Measurements from ENCODE around the gene RNF215.

RNF215 gene

DNA sequence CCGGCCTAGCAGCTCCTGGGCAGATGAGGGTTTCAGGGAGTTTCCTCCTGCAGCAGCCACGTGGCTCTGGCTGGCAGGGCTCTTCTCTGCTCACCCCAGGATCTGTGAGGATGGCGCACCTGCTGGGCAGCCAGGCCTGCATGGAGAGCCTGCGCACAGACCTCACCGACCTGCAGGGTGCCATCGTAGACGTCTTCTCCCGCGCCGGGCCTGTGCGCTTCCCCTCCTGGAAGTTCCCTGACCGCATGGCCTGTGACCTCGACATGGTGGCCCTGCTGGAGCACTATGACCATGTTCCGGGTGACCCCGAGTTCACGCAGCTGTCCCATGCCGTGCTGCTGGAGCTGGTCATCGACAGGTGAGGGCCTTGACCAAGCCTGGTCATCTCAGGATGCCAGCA is 21.3 kb downstream of the RNF215 start:
- Histone ChIP-seq H3K4me1 (ENCODE audit: control insufficient read depth, insufficient read depth, low read length) (peaks cover 4% of the 10 kb centered on the region; the same call in 1 of the 2 replicates), H3K4me3 (ENCODE audit: low read length) (no peak overlapping the region), H3K36me3 (ENCODE audit: control insufficient read depth, insufficient read depth, low read length) (0 out of 2 replicates have a peak, but pooled peaks cover 2% of the 10 kb centered on the region), H3K9me3 (ENCODE audit: control insufficient read depth, insufficient read depth, low read length) (no peaks in the 10 kb centered on the region), H3K27me3 (ENCODE audit: control insufficient read depth, insufficient read depth, low read length) (no peaks in the 10 kb centered on the region), H3K27ac (ENCODE audit: low read length) (no peak overlapping the region)
- no CpG with 5 or more reads among the region's 18 CpGs for WGBS (ENCODE audit: insufficient coverage, insufficient read length)
- no peak for DNase-seq (ENCODE audit: low read depth, low spot score)

DNA sequence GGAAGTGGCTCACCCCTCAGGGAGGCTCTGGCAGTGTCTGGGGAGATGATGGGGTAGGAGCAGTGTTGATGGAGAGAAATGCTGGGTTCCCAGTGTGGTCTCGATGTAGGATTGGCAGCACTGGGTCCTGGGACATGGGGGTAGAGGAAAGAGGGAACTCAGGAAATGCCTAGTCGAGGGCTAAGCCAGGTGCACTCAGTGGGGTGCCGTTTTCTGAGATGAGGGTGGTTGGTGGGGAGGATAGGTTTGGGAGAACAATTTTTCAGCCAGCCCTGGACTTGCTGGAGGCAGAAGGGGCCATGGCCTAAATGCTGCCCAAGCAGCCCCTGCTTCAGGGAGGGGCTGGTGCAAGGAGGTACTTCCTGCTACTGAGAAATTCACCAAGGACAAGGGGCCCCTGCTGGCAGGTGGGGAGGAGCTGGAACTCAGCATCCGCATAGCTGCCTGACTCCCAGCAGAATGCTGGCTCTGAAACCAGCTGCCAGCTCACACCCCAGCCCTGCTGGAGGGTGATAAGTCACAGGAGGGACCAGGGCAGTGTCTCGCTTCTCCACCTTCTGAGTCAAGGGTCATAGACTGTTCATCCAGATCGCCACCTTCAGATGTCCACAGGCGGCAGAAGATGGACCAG is 24.4 kb downstream of the RNF215 start:
- Histone ChIP-seq H3K27ac (ENCODE audit: low read length) (no peak overlapping the region), H3K4me3 (ENCODE audit: low read length) (no peak overlapping the region), H3K4me1 (ENCODE audit: control insufficient read depth, insufficient read depth, low read length) (peaks cover 6% of the 10 kb centered on the region), H3K27me3 (ENCODE audit: control insufficient read depth, insufficient read depth, low read length) (no peaks in the 10 kb centered on the region), H3K36me3 (ENCODE audit: control insufficient read depth, insufficient read depth, low read length) (0 out of 2 replicates have a peak, but pooled peaks cover 2% of the 10 kb centered on the region), H3K9me3 (ENCODE audit: control insufficient read depth, insufficient read depth, low read length) (no peaks in the 10 kb centered on the region)
- no peak for DNase-seq (ENCODE audit: low read depth, low spot score)
- no CpG with 5 or more reads among the region's 7 CpGs for WGBS (ENCODE audit: insufficient coverage, insufficient read length)

DNA sequence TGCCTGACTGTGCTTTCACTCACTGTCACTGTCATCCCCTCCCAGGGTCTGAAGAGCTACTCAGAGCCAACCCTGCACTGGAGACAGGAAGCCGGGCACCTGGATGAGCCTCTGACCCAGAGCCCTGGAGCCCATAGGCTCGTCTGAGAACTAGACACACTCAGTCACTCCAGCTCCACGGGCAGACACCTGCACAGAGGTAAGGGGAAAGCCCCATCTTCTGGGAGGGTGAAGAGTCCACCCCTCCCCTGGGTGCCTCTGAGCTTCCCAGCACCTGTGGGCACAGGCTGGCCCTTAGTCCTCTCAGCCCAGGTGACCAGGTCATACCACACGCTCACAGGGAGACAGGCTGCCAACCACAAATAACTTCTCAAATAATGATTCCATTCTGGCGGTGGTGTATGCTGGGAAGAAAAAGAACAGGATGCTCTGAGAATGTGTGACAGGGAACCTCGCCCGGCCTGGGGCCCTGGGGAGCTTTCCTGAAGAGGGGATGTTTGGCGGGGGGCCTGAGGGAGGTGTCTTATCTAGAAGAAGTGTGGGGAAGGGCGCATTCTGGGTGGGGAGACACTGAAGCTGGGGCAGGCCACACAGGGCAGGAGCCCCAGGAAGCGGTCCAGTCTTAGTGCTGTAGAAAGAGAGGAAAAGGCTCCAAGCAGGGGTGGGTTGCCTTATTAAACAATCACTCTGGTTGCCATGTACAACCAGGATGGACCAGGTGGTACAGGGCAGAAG is 25.1 kb downstream of the RNF215 start:
- DNase-seq (ENCODE audit: low read depth, low spot score) = no peak
- H3K9me3 ChIP-seq (ENCODE audit: control insufficient read depth, insufficient read depth, low read length) = no peaks in the 10 kb centered on the region
- H3K36me3 ChIP-seq (ENCODE audit: control insufficient read depth, insufficient read depth, low read length) = 0 out of 2 replicates have a peak, but pooled peaks cover 2% of the 10 kb centered on the region
- no peak overlapping the region for H3K4me3 ChIP-seq (ENCODE audit: low read length)
- H3K27me3 ChIP-seq (ENCODE audit: control insufficient read depth, insufficient read depth, low read length) = no peaks in the 10 kb centered on the region
- H3K27ac ChIP-seq (ENCODE audit: low read length) = no peak overlapping the region
- WGBS (ENCODE audit: insufficient coverage, insufficient read length) = no CpG with 5 or more reads among the region's 10 CpGs
- peaks cover 6% of the 10 kb centered on the region for H3K4me1 ChIP-seq (ENCODE audit: control insufficient read depth, insufficient read depth, low read length)

DNA sequence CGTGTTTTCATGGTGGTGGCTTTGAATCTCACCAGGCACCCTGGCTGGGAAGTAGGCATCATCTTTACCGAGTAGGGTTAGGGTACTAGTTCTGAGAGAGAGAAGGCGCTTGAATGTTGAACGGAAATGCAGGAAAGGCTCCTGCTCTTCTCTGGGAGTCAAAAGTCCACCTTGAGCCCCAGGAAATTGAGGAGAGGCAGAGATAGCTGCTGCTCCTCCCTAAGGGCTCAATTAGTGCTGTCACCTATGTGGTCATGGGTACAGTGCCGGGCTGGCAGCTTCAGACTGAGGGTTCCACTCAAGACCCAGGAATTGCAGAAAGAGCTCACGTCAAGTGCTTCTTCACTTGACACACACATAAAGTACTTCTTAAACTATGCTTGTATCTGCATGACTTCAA is 28.7 kb downstream of the RNF215 start:
- no peaks in the 10 kb centered on the region for H3K27me3 ChIP-seq (ENCODE audit: control insufficient read depth, insufficient read depth, low read length)
- no peak for DNase-seq (ENCODE audit: low read depth, low spot score)
- no peaks in the 10 kb centered on the region for H3K9me3 ChIP-seq (ENCODE audit: control insufficient read depth, insufficient read depth, low read length)
- H3K27ac ChIP-seq (ENCODE audit: low read length) = no peak overlapping the region
- no CpG with 5 or more reads among the region's 6 CpGs for WGBS (ENCODE audit: insufficient coverage, insufficient read length)
- no peak overlapping the region for H3K4me3 ChIP-seq (ENCODE audit: low read length)
- peaks cover 6% of the 10 kb centered on the region for H3K4me1 ChIP-seq (ENCODE audit: control insufficient read depth, insufficient read depth, low read length)
- H3K36me3 ChIP-seq (ENCODE audit: control insufficient read depth, insufficient read depth, low read length) = no peaks in the 10 kb centered on the region

DNA sequence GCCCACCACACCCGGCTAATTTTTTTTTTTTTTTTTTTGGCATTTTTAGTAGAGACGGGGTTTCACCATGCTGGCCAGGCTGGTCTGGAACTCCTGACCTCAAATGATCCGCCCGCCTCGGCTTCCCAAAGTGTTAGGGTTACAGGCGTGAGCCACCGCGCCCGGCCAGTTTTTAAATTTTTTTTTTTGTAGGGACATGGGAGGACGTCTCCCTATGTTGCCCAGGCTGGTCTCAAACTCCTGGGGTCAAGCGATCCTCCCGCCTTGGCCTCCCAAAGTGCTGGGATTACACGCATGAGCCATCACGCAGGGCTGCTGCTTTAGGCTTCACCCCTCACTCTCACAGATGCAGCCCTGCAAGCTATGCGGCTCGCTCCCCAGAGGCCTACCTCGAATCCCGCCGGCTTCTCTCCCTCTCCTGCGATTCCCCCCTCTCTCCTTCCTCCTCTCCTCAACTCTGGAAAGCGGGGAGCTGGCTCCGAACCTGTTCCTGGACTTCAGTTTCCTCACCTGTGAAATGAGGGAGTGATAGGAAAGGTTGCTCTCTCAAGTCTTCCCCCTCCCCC is 29.5 kb downstream of the RNF215 start:
- H3K27me3 ChIP-seq (ENCODE audit: control insufficient read depth, insufficient read depth, low read length) = no peaks in the 10 kb centered on the region
- peak overlapping the region; percentile 0; the same call in 1 of the 2 replicates for H3K4me3 ChIP-seq (ENCODE audit: low read length)
- no peak overlapping the region for H3K27ac ChIP-seq (ENCODE audit: low read length)
- no peak for DNase-seq (ENCODE audit: low read depth, low spot score)
- WGBS (ENCODE audit: insufficient coverage, insufficient read length) = no CpG with 5 or more reads among the region's 22 CpGs
- no peaks in the 10 kb centered on the region for H3K9me3 ChIP-seq (ENCODE audit: control insufficient read depth, insufficient read depth, low read length)
- H3K36me3 ChIP-seq (ENCODE audit: control insufficient read depth, insufficient read depth, low read length) = peaks cover 2% of the 10 kb centered on the region
- H3K4me1 ChIP-seq (ENCODE audit: control insufficient read depth, insufficient read depth, low read length) = peaks cover 5% of the 10 kb centered on the region

DNA sequence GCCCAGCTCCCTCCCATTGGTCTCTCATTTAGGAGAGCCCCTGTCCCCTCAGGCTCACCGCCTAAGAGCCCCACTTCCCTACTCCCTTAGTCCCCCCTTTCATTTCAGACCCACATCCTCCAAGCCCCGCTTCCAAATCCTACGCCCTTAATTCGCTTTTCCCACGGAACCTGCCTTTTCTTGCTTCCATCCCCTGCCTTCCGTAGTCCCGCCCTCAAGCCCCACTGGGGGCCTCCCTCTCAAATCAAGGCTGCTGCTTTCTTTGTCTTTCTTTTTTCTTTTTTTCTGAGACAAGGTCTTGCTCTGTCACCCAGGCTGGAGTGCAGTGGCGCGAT is 30.0 kb downstream of the RNF215 start:
- peaks cover 7% of the 10 kb centered on the region for H3K36me3 ChIP-seq (ENCODE audit: control insufficient read depth, insufficient read depth, low read length)
- no peaks in the 10 kb centered on the region for H3K27me3 ChIP-seq (ENCODE audit: control insufficient read depth, insufficient read depth, low read length)
- no peaks in the 10 kb centered on the region for H3K9me3 ChIP-seq (ENCODE audit: control insufficient read depth, insufficient read depth, low read length)
- no peak for DNase-seq (ENCODE audit: low read depth, low spot score)
- WGBS (ENCODE audit: insufficient coverage, insufficient read length) = no CpG with 5 or more reads among the region's 9 CpGs
- peak overlapping the region; percentile 99; the same call in 1 of the 2 replicates for H3K4me3 ChIP-seq (ENCODE audit: low read length)
- H3K27ac ChIP-seq (ENCODE audit: low read length) = no peak overlapping the region
- peaks cover 2% of the 10 kb centered on the region for H3K4me1 ChIP-seq (ENCODE audit: control insufficient read depth, insufficient read depth, low read length)

DNA sequence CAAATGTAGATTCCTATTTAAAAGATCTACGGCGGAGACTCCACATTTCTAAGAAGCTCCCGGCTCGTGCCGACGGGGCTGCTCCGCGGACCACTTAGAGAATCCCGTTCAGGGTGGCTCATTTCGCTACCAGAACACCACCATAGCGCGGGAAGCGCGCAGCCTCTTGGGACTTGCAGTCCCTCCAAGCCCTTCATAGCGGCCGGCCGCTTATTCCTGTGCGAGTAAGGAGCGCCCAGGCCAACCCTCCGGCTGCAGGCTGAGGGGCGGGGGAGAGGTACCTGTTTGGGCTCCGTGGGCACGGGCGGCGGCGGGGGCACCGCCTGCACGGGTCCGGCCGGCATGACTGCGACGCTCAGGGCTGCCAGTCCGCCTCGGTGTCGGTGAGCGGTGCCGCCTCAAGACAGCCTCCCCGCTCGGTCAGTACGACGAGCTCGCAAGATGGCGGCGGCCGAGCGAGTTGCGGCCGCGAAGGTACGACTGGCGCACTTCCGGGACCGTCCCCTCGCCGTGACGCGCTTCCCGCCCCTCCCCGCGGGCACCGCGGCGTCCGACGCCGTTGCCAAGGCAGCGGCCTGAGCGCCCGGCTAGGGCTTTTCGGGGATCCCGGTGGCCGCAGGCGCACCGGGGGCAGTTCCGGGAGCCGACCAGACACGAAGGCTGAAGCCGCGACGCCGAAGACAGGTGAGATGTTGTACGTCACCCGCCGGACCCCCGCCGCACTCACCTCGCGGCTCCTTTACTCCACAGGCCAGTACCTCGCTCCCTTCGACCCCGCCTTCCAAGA is 30.6 kb downstream of the RNF215 start, which contains the start of the genes CCDC157 and SF3A1:
Gene CCDC157, plus strand, starts transcription at position 559 of the 787 bp plus-strand sequence. CDS start 8,994 bp downstream, outside the sequence.
Gene SF3A1, minus strand, starts transcription at position 446 of the 787 bp plus-strand sequence. Its CDS starts 102 bp downstream, at position 344.
- Histone ChIP-seq H3K4me3 (ENCODE audit: low read length) (peak within 1 kb of the TSS; percentile 99), H3K27ac (ENCODE audit: low read length) (no peak within 1 kb of the TSS), H3K4me1 (ENCODE audit: control insufficient read depth, insufficient read depth, low read length) (peaks cover 2% of the 10 kb centered on the region), H3K27me3 (ENCODE audit: control insufficient read depth, insufficient read depth, low read length) (no peaks in the 10 kb centered on the region), H3K36me3 (ENCODE audit: control insufficient read depth, insufficient read depth, low read length) (peaks cover 12% of the 10 kb centered on the region), H3K9me3 (ENCODE audit: control insufficient read depth, insufficient read depth, low read length) (no peaks in the 10 kb centered on the region)
- peak; percentile 76 for DNase-seq (ENCODE audit: low read depth, low spot score)
- WGBS (ENCODE audit: insufficient coverage, insufficient read length) = no CpG with 5 or more reads among the region's 91 CpGs

DNA sequence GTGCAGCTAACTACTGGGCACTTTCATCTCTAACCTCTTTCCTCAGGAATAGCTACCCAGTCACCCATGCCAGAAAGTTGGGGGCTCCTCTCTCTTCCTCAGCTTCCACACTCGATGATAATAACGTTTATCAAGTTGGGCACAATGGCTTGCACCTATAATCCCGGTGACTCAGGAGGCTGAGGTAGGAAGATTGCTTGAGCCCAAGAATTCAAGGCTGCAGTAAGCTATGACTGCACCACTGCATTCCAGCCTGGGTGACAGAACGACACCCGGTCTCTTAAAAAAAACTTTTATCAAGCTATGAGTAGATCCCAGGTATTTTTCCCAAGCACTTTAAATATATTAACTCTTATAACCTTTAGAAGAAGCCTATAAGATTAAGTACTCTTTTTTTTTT is 32.6 kb downstream of the RNF215 start:
- no CpG with 5 or more reads among the region's 5 CpGs for whole genome bisulfite sequencing (ENCODE audit: insufficient coverage, insufficient read length)
- no peaks in the 10 kb centered on the region for H3K27me3 ChIP-seq (ENCODE audit: control insufficient read depth, insufficient read depth, low read length)
- H3K4me3 ChIP-seq (ENCODE audit: low read length) = no peak overlapping the region
- H3K9me3 ChIP-seq (ENCODE audit: control insufficient read depth, insufficient read depth, low read length) = no peaks in the 10 kb centered on the region
- no peak overlapping the region for H3K27ac ChIP-seq (ENCODE audit: low read length)
- DNase-seq (ENCODE audit: low read depth, low spot score) = no peak
- H3K36me3 ChIP-seq (ENCODE audit: control insufficient read depth, insufficient read depth, low read length) = peaks cover 17% of the 10 kb centered on the region
- peaks cover 2% of the 10 kb centered on the region for H3K4me1 ChIP-seq (ENCODE audit: control insufficient read depth, insufficient read depth, low read length)

DNA sequence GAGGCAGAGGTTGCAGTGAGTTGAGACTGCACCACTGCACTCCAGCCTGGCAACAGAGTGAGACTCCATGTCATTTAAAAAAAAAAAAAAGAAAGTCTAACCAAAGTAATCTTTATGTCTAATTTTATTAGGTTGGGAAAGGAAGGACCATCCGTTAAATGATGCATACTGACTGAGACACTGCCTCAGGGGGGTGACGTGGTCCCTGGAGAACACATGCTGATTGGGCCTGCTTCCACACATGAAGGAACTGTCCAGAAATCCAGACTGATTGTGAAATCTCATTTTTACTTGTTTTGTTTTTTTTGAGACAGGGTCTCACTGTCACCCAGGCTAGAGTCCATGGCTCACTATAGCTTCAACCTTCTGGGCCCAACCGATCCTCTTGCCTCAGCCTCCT is 36.0 kb downstream of the RNF215 start:
- Histone ChIP-seq H3K9me3 (ENCODE audit: control insufficient read depth, insufficient read depth, low read length) (no peaks in the 10 kb centered on the region), H3K4me3 (ENCODE audit: low read length) (no peak overlapping the region), H3K27ac (ENCODE audit: low read length) (no peak overlapping the region), H3K36me3 (ENCODE audit: control insufficient read depth, insufficient read depth, low read length) (peaks cover 20% of the 10 kb centered on the region), H3K27me3 (ENCODE audit: control insufficient read depth, insufficient read depth, low read length) (no peaks in the 10 kb centered on the region), H3K4me1 (ENCODE audit: control insufficient read depth, insufficient read depth, low read length) (no peaks in the 10 kb centered on the region)
- no peak for DNase-seq (ENCODE audit: low read depth, low spot score)
- no CpG with 5 or more reads among the region's 3 CpGs for WGBS (ENCODE audit: insufficient coverage, insufficient read length)

DNA sequence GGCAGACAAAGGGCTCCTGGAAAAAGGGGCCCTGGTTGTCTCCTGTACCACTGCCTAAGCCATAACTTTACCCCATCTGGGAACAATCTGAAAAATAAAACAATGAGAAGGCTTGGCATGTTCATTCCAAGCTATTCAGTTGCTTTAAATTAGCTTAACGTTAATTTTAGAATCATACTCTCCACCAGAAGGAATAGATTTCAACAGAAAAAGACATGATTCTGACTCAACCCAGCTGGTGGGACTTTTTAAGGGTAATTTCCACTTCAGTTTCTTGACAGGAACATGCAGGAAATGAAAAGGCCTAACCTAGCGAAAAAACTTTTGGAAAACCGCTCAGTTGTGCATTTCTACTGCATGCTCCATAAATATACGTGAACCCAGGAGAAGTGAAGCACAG is 38.4 kb downstream of the RNF215 start:
- H3K4me1 ChIP-seq (ENCODE audit: control insufficient read depth, insufficient read depth, low read length) = no peaks in the 10 kb centered on the region
- no peak overlapping the region for H3K27ac ChIP-seq (ENCODE audit: low read length)
- no CpG with 5 or more reads among the region's 4 CpGs for WGBS (ENCODE audit: insufficient coverage, insufficient read length)
- peaks cover 44% of the 10 kb centered on the region for H3K36me3 ChIP-seq (ENCODE audit: control insufficient read depth, insufficient read depth, low read length)
- H3K9me3 ChIP-seq (ENCODE audit: control insufficient read depth, insufficient read depth, low read length) = no peaks in the 10 kb centered on the region
- no peaks in the 10 kb centered on the region for H3K27me3 ChIP-seq (ENCODE audit: control insufficient read depth, insufficient read depth, low read length)
- no peak for DNase-seq (ENCODE audit: low read depth, low spot score)
- no peak overlapping the region for H3K4me3 ChIP-seq (ENCODE audit: low read length)

Measured in iPS DF 6.9 (cell line).